ENCODE results near the gene SOX1. TPM values are rescaled to one million over a fixed set of nuclear protein-coding genes. Genes with fewer than 3 reads are reported as not detected.

The SOX1 gene
- total and polyA plus RNA-seq, 2 donors (not counting 3 experiments of a cell fraction or from before 2014, with no cell fraction given): not detected

- DNase-seq (ENCODE audit: low read depth, low spot score): no peak
- dilution Hi-C loops (cut with MboI; ENCODE audit: extremely low pct_ligation_motif_present, low sequenced_read_pairs): no loop called here
- intact Hi-C loops (cut with micrococcal nuclease): no loop called here
- ChIA-PET POLR2A (no interaction called here), CTCF (no interaction called here)
- Histone ChIP-seq H3K79me2 (ENCODE audit: control insufficient read depth, insufficient read depth, low read length) (no peaks in the 10 kb centered on the region), H3K36me3 (ENCODE audit: control insufficient read depth in 2 of 2, extremely low read depth in 1 of 2, insufficient read depth in 2 of 2, low read length in 2 of 2) (no peaks in the 10 kb centered on the region), H3K4me2 (ENCODE audit: insufficient read depth, low read length) (no peak overlapping the region), H3K4me1 (ENCODE audit: control insufficient read depth, extremely low read depth, insufficient read depth, low read length) (no peaks in the 10 kb centered on the region), H3K9me3 (replicated peaks; ENCODE audit: control insufficient read depth, insufficient read depth, low read length) (peaks cover 2% of the 10 kb centered on the region), H3K9ac (replicated peaks; ENCODE audit: extremely low read depth, insufficient read depth, low read length) (no peak overlapping the region), H3K27me3 (ENCODE audit: control insufficient read depth in 2 of 2, insufficient read depth in 2 of 2, low read length in 2 of 2) (no peaks in the 10 kb centered on the region), H3K4me3 (replicated peaks in 1 of 3; ENCODE audit: insufficient read depth in 1 of 3, low read depth in 1 of 3, low read length in 3 of 3) (no peak overlapping the region), H2AFZ (ENCODE audit: low read depth, low read length) (no peak overlapping the region), H3K27ac (ENCODE audit: insufficient read depth, low read depth, low read length) (no peak overlapping the region), H4K20me1 (replicated peaks; ENCODE audit: control insufficient read depth, extremely low read depth, insufficient read depth, low read length) (no peaks in the 10 kb centered on the region), H3K9me1 (replicated peaks; ENCODE audit: control insufficient read depth, extremely low read depth, insufficient read depth, low read length) (no peaks in the 10 kb centered on the region)
- FAIRE-seq: no peak
- TF ChIP-seq EZH2 (IDR thresholded peaks at IDR 0.05; ENCODE audit: borderline replicate concordance, low read depth, low read length, severe bottlenecking): no peak
- TF ChIP-seq FOS (IDR thresholded peaks at IDR 0.05; ENCODE audit: borderline replicate concordance, insufficient read depth, low read length): no peak
- no peak for TF ChIP-seq GATA2 (IDR thresholded peaks at IDR 0.05; ENCODE audit: insufficient read depth, insufficient read length, low read depth, low read length)
- BruUV-seq (replicated peaks): no TSS peak
These were observed 48.6 kb downstream of the SOX1 start for GRCh38 chr13:112115403-112116091.

DNA sequence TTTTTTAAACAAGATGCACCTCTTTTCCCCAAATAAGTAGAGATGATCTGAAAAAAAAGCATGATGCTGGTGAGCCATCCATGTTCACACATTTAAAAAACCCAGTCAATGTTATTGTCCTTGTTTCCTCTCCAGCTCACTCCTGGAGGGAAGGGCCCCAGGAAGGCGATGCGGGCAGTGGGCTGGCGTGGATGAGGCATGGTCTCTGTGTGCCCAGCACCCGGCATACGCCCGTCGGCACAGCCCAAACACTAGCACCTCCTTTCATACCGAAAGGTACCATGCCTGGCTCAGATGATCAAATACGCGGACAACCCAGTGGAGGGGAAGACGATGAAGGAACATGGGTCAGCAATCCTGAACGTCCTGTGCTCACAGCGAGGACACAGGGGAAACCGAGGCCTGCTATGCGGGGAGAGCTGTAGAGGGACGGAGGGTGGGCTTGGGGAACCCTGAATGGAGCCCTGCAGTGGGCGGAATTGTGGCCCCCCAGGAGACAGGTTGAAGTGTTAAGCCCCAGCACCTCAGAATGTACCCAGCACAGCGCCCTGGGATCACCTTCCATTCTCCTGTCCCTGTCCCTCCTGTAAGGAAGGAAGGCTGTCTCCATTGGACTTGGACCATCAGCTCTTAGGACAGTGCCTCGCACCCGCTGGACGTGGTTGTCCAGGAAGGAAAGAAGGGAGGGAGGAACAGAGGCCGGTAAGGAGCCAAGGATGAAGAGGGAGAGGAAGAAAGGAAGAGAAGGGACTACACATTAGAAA lies 49.4 kb downstream of the SOX1 start:
- Histone ChIP-seq H4K20me1 (replicated peaks; ENCODE audit: control insufficient read depth, extremely low read depth, insufficient read depth, low read length) (no peaks in the 10 kb centered on the region), H2AFZ (ENCODE audit: low read depth, low read length) (no peak overlapping the region), H3K4me2 (ENCODE audit: insufficient read depth, low read length) (no peak overlapping the region), H3K79me2 (ENCODE audit: control insufficient read depth, insufficient read depth, low read length) (no peaks in the 10 kb centered on the region), H3K9ac (replicated peaks; ENCODE audit: extremely low read depth, insufficient read depth, low read length) (no peak overlapping the region), H3K4me3 (replicated peaks in 1 of 3; ENCODE audit: insufficient read depth in 1 of 3, low read depth in 1 of 3, low read length in 3 of 3) (no peak overlapping the region), H3K27me3 (ENCODE audit: control insufficient read depth in 2 of 2, insufficient read depth in 2 of 2, low read length in 2 of 2) (no peaks in the 10 kb centered on the region), H3K9me3 (replicated peaks; ENCODE audit: control insufficient read depth, insufficient read depth, low read length) (peaks cover 2% of the 10 kb centered on the region), H3K36me3 (ENCODE audit: control insufficient read depth in 2 of 2, extremely low read depth in 1 of 2, insufficient read depth in 2 of 2, low read length in 2 of 2) (no peaks in the 10 kb centered on the region), H3K9me1 (replicated peaks; ENCODE audit: control insufficient read depth, extremely low read depth, insufficient read depth, low read length) (no peaks in the 10 kb centered on the region), H3K27ac (ENCODE audit: insufficient read depth, low read depth, low read length) (no peak overlapping the region), H3K4me1 (ENCODE audit: control insufficient read depth, extremely low read depth, insufficient read depth, low read length) (no peaks in the 10 kb centered on the region)
- DNase-seq (ENCODE audit: low read depth, low spot score): no peak
- CTCF ChIA-PET: no interaction called here
- dilution Hi-C loops (cut with MboI; ENCODE audit: extremely low pct_ligation_motif_present, low sequenced_read_pairs): no loop called here
- no peak for FAIRE-seq
- intact Hi-C loops (cut with micrococcal nuclease): no loop called here
- POLR2A ChIA-PET: no interaction called here
- TF ChIP-seq GATA2 (IDR thresholded peaks at IDR 0.05; ENCODE audit: insufficient read depth, insufficient read length, low read depth, low read length): no peak
- no peak for TF ChIP-seq JUN (IDR thresholded peaks at IDR 0.05; ENCODE audit: borderline replicate concordance, insufficient read depth, insufficient read length, low read depth)
- TF ChIP-seq MAX (IDR thresholded peaks at IDR 0.05; ENCODE audit: insufficient read depth, insufficient read length): no peak
- TF ChIP-seq MYC (IDR thresholded peaks at IDR 0.05; ENCODE audit: low read depth, low read length): no peak
- no peak for TF ChIP-seq POLR2A (IDR thresholded peaks at IDR 0.05; ENCODE audit: low read depth, low read length)
- TF ChIP-seq EZH2 (IDR thresholded peaks at IDR 0.05; ENCODE audit: borderline replicate concordance, low read depth, low read length, severe bottlenecking): no peak
- TF ChIP-seq, protein P1, sequence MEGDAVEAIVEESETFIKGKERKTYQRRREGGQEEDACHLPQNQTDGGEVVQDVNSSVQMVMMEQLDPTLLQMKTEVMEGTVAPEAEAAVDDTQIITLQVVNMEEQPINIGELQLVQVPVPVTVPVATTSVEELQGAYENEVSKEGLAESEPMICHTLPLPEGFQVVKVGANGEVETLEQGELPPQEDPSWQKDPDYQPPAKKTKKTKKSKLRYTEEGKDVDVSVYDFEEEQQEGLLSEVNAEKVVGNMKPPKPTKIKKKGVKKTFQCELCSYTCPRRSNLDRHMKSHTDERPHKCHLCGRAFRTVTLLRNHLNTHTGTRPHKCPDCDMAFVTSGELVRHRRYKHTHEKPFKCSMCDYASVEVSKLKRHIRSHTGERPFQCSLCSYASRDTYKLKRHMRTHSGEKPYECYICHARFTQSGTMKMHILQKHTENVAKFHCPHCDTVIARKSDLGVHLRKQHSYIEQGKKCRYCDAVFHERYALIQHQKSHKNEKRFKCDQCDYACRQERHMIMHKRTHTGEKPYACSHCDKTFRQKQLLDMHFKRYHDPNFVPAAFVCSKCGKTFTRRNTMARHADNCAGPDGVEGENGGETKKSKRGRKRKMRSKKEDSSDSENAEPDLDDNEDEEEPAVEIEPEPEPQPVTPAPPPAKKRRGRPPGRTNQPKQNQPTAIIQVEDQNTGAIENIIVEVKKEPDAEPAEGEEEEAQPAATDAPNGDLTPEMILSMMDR (IDR thresholded peaks at IDR 0.05; ENCODE audit: extremely low read depth in 1 of 2, insufficient read depth in 1 of 2, low read depth in 1 of 2, low read length in 2 of 2): no peak
- no peak for TF ChIP-seq FOS (IDR thresholded peaks at IDR 0.05; ENCODE audit: borderline replicate concordance, insufficient read depth, low read length)
- no peak for TF ChIP-seq POLR2AphosphoS5 (IDR thresholded peaks at IDR 0.05; ENCODE audit: insufficient read depth, low read depth, low read length)
- no TSS peak for BruUV-seq (replicated peaks)
